KMS-11 (cell line): Measurements from ENCODE around the gene FAM3A.

Experiments
- H2AFZ ChIP-seq: fragments of 200-600 bp; sonication (generic); 2 replicates; pipeline ENCODE4 v1.6.1; 2016; ENCODE audit warnings: antibody characterized with exemption, mixed run types, low read depth
- H3K27ac ChIP-seq: fragments of 200-600 bp; sonication (generic); 2 replicates; pipeline ENCODE4 v1.6.1; 2016; ENCODE audit warnings: mild to moderate bottlenecking, mixed run types
- H3K27me3 ChIP-seq: fragments of 200-600 bp; sonication (generic); 2 replicates; pipeline ENCODE4 v1.6.1; 2017; ENCODE audit warnings: mild to moderate bottlenecking, low read depth, mixed run types, moderate library complexity; ENCODE audit not compliant: insufficient read depth
- H3K36me3 ChIP-seq: fragments of 200-600 bp; sonication (generic); 2 replicates; pipeline ENCODE4 v1.6.1; 2017; ENCODE audit warnings: mild to moderate bottlenecking, mixed run types; ENCODE audit not compliant: insufficient read depth
- H3K4me1 ChIP-seq: fragments of 200-600 bp; sonication (generic); 2 replicates; pipeline ENCODE4 v1.6.1; 2016; ENCODE audit warnings: mild to moderate bottlenecking, low read depth, mixed run types; ENCODE audit not compliant: poor library complexity, severe bottlenecking
- H3K4me2 ChIP-seq: fragments of 200-600 bp; sonication (generic); 2 replicates; pipeline ENCODE4 v1.7.0; 2016; ENCODE audit warnings: mild to moderate bottlenecking, mixed run types
- H3K4me3 ChIP-seq: fragments of 200-600 bp; sonication (generic); IDR thresholded peaks from 2 replicates; pipeline ENCODE4 v1.6.1; 2017; ENCODE audit warnings: low read depth, low read length, mixed read lengths; ENCODE audit not compliant: insufficient read depth
- H3K79me2 ChIP-seq: fragments of 200-600 bp; sonication (generic); 2 replicates; pipeline ENCODE4 v1.6.1; 2016; ENCODE audit warnings: low read depth, mixed run types; ENCODE audit not compliant: insufficient read depth
- H3K9ac ChIP-seq: fragments of 200-600 bp; sonication (generic); 2 replicates; pipeline ENCODE4 v1.6.1; 2016; ENCODE audit warnings: mild to moderate bottlenecking, mixed run types
- H4K20me1 ChIP-seq: fragments of 200-600 bp; sonication (generic); 2 replicates; pipeline ENCODE4 v1.6.1; 2016; ENCODE audit warnings: mild to moderate bottlenecking, mixed run types; ENCODE audit not compliant: insufficient read depth
- TF ChIP-seq, protein P1 (sequence below): fragments of 200-600 bp; sonication (generic); conservative IDR thresholded peaks from 2 replicates; pipeline ENCODE4 v1.6.1; 2017; ENCODE audit warnings: low read depth, mild to moderate bottlenecking, antibody characterized with exemption, low read length, moderate library complexity, mixed read lengths

The FAM3A gene

GRCh38 chrX:154466036-154466435 lies 50.0 kb downstream of the FAM3A start:
- Histone ChIP-seq H3K27me3 (no peaks in the 10 kb centered on the region), H2AFZ (no peak overlapping the region), H3K27ac (no peak overlapping the region), H4K20me1 (no peaks in the 10 kb centered on the region), H3K9ac (no peak overlapping the region), H3K79me2 (no peaks in the 10 kb centered on the region), H3K36me3 (no peaks in the 10 kb centered on the region), H3K4me2 (no peak overlapping the region), H3K4me3 (no peak overlapping the region), H3K4me1 (no peaks in the 10 kb centered on the region)
- TF ChIP-seq, protein P1, sequence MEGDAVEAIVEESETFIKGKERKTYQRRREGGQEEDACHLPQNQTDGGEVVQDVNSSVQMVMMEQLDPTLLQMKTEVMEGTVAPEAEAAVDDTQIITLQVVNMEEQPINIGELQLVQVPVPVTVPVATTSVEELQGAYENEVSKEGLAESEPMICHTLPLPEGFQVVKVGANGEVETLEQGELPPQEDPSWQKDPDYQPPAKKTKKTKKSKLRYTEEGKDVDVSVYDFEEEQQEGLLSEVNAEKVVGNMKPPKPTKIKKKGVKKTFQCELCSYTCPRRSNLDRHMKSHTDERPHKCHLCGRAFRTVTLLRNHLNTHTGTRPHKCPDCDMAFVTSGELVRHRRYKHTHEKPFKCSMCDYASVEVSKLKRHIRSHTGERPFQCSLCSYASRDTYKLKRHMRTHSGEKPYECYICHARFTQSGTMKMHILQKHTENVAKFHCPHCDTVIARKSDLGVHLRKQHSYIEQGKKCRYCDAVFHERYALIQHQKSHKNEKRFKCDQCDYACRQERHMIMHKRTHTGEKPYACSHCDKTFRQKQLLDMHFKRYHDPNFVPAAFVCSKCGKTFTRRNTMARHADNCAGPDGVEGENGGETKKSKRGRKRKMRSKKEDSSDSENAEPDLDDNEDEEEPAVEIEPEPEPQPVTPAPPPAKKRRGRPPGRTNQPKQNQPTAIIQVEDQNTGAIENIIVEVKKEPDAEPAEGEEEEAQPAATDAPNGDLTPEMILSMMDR = no peak

GRCh38 chrX:154465601-154466000 lies 50.4 kb downstream of the FAM3A start:
- H3K4me1 ChIP-seq = no peaks in the 10 kb centered on the region
- H4K20me1 ChIP-seq = no peaks in the 10 kb centered on the region
- TF ChIP-seq, protein P1 = no peak
- no peak overlapping the region for H3K4me3 ChIP-seq
- no peak overlapping the region for H3K9ac ChIP-seq
- H3K79me2 ChIP-seq = no peaks in the 10 kb centered on the region
- H3K27me3 ChIP-seq = no peaks in the 10 kb centered on the region
- H3K4me2 ChIP-seq = no peak overlapping the region
- H2AFZ ChIP-seq = no peak overlapping the region
- H3K36me3 ChIP-seq = no peaks in the 10 kb centered on the region
- no peak overlapping the region for H3K27ac ChIP-seq

DNA sequence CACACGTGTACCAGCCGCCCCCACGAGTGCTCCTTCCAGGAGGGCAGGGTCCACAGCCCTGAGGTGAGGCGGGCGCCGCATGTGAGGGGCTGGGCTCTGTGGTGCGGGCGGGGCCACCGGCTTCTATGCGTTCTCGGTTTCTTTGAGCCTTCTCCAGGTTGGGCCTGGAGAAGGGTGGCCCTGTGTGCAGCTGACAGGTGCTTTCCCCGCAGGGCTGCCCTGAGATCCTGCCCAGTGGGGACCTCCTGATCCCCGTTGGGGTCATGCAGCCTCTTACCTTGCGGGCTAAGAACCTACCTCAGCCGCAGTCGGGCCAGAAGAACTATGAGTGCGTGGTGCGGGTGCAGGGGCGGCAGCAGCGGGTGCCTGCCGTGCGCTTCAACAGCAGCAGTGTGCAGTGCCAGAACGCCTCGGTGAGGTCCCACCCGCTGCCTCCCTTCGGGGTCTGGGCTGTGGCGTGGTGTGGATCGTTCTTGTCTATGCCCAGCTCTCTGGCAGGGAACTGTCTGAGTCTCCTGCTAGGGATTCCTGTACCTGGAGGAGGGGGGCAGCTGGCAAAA lies 51.1 kb downstream of the FAM3A start:
- H3K36me3 ChIP-seq = no peaks in the 10 kb centered on the region

DNA sequence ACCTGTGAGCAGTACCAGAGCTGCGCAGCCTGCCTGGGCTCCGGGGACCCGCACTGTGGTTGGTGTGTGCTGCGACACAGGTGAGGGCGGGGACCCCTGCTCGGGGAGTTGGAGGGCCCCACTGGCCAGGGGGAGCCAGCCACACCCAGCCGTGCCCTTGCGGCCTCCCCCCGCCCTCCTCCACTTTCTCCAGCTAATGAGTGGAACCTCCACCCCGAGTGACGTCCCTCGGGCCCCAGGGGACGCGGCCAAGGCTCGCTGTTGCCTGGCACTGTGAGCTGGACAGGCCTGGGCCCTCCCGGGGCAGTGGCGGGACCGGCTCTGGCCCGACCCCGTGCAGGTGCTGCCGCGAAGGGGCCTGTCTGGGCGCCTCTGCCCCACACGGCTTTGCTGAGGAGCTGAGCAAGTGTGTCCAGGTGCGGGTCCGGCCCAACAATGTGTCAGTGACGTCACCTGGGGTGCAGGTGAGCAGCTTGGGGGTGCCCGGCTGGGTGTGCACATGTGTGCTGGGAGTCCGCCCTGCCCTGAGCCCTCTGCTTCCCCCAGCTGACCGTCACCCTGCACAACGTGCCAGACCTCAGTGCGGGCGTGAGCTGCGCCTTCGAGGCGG lies 52.3 kb downstream of the FAM3A start:
- no peak overlapping the region for H3K9ac ChIP-seq
- H3K79me2 ChIP-seq = no peaks in the 10 kb centered on the region
- H4K20me1 ChIP-seq = no peaks in the 10 kb centered on the region
- H2AFZ ChIP-seq = no peak overlapping the region
- TF ChIP-seq, protein P1 = no peak
- no peaks in the 10 kb centered on the region for H3K27me3 ChIP-seq
- no peaks in the 10 kb centered on the region for H3K36me3 ChIP-seq
- no peak overlapping the region for H3K4me3 ChIP-seq
- no peak overlapping the region for H3K4me2 ChIP-seq
- H3K27ac ChIP-seq = no peak overlapping the region
- H3K4me1 ChIP-seq = no peaks in the 10 kb centered on the region

More for the DNA sequence above, 51.1 kb downstream of the FAM3A start:
- Histone ChIP-seq H4K20me1 (no peaks in the 10 kb centered on the region), H3K4me3 (no peak overlapping the region), H3K27me3 (no peaks in the 10 kb centered on the region), H3K27ac (no peak overlapping the region), H2AFZ (no peak overlapping the region), H3K4me1 (no peaks in the 10 kb centered on the region), H3K79me2 (no peaks in the 10 kb centered on the region), H3K4me2 (no peak overlapping the region), H3K9ac (no peak overlapping the region)
- TF ChIP-seq, protein P1 = no peak
